NT2/D1 (cell line): Measurements from ENCODE around the gene KIF1B.

ENCODE experiments used
- DNase-seq: peaks from one replicate; pipeline ENCODE4 v3.0.0-alpha.2; 2011; ENCODE audit warnings: low read depth, low spot score
- H3K27me3 ChIP-seq: 2 replicates; pipeline ENCODE4 v1.6.0; 2011; ENCODE audit warnings: mild to moderate bottlenecking; ENCODE audit not compliant: insufficient read length, insufficient read depth
- H3K36me3 ChIP-seq: 2 replicates; pipeline ENCODE4 v1.6.1; 2011; ENCODE audit warnings: mild to moderate bottlenecking, low read length, mixed read lengths; ENCODE audit not compliant: insufficient read depth, insufficient read length
- H3K4me1 ChIP-seq: 2 replicates; pipeline ENCODE4 v1.5.1; 2011; ENCODE audit not compliant: insufficient read depth, insufficient read length
- H3K4me3 ChIP-seq: 2 replicates; pipeline ENCODE4 v1.5.1; 2011; ENCODE audit warnings: low read depth; ENCODE audit not compliant: insufficient read length
- H3K9ac ChIP-seq: 2 replicates; pipeline ENCODE4 v1.6.0; 2011; ENCODE audit warnings: low read depth; ENCODE audit not compliant: insufficient read length
- H3K9me3 ChIP-seq: 2 replicates; pipeline ENCODE4 v1.5.1; 2011; ENCODE audit warnings: mild to moderate bottlenecking, low read length; ENCODE audit not compliant: insufficient read depth
- SUZ12 ChIP-seq: IDR thresholded peaks from 2 replicates; pipeline ENCODE4 v1.6.1; 2011; ENCODE audit not compliant: insufficient read length, insufficient read depth; ENCODE audit errors: extremely low read depth
- YY1 ChIP-seq: IDR thresholded peaks from 2 replicates; pipeline ENCODE4 v1.6.1; 2011; ENCODE audit not compliant: insufficient read length, insufficient read depth
- ZNF274 ChIP-seq: IDR thresholded peaks from 2 replicates; pipeline ENCODE4 v1.6.1; 2011; ENCODE audit warnings: mild to moderate bottlenecking, low read depth, low read length

The KIF1B gene

DNA sequence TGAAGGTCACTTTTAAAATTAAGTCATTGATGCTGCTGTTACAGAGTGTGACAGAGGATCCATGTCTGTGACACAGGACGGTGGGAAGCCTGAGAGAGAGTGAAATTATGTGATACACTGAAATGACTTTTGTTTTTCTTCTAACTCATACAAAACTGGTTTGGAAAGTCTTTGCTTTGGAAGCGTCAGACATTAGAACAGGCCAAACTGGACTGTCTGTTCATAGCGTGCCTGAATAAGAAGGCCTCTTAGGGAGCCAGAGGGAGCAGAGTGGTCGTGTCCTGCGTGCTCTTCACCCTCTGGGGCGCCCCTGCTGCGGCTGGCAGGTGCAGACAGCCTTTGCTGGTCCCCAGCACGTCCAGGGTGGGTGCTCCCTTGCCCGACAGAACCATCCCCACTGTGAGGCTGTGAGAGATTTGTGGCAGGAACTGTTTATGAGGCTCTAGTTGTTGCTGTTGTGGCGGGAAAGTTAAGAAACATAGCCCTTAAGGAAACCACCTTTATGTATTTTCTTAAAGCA is 168.8 kb downstream of the KIF1B start:
- TF ChIP-seq SUZ12 (no peak), ZNF274 (no peak), YY1 (no peak)
- Histone ChIP-seq H3K9me3 (no peaks in the 10 kb centered on the region), H3K27me3 (no peaks in the 10 kb centered on the region), H3K9ac (no peak overlapping the region), H3K36me3 (peaks cover 33% of the 10 kb centered on the region), H3K4me3 (no peak overlapping the region), H3K4me1 (peaks cover 2% of the 10 kb centered on the region)
- DNase-seq, result no peak

DNA sequence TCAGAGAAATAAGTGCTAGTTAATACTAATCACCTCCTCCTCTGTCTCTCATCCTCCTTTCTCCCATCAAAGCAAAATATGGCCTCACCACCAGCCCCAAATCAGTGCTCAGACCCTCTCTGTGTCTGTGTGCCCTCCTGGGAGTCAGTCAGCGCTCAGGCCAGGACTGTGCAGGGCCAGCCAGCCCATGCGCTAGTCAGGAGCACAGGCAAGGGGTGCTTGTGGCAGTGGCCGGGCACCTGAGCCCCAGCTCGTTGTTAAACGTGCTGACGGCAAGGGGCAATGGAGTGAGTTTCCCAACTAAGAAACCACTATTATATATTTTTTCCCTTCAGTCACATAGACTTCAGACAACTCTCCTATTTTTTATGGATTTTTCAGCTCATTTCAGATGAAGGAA is 169.3 kb downstream of the KIF1B start:
- no peak for TF ChIP-seq YY1
- no peak for TF ChIP-seq SUZ12
- no peak for TF ChIP-seq ZNF274
- no peak overlapping the region for H3K4me3 ChIP-seq
- H3K4me1 ChIP-seq, result peaks cover 4% of the 10 kb centered on the region
- no peak overlapping the region for H3K9ac ChIP-seq
- no peaks in the 10 kb centered on the region for H3K9me3 ChIP-seq
- no peaks in the 10 kb centered on the region for H3K27me3 ChIP-seq
- no peak for DNase-seq
- peaks cover 28% of the 10 kb centered on the region for H3K36me3 ChIP-seq

DNA sequence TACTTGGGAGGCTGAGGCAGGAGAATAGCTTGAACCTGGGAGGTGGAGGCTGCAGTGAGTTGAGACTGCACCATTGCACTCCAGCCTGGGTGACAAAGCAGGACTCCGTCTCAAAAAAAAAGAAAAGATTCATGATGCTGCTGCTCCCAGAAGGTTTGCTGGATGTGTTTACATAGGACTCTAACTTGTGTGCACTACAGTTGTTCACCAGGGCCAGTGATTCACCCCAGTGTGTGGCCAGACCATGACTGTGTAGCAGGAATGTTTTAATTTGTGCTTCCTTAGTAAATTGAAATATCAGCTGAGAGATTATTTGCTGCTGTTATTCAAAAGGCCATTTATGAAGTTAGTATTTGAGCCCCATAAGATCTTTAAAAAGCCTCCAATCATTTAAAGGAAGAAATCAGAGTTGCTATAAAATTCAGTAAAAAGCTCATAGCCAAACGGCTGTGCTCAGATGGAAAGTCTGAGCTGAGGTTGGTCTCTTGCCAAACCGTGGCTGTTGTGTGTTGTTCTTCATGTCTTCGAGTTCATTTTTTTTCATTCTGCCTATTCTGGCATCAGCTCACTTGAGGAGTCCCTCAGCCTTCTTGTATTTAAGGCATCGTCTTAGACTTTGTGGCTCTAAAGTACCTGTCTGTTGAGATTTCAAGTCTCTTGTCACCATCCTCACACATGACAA is 170.4 kb downstream of the KIF1B start:
- DNase-seq, result no peak
- TF ChIP-seq ZNF274, result no peak
- TF ChIP-seq YY1, result no peak
- TF ChIP-seq SUZ12, result no peak

DNA sequence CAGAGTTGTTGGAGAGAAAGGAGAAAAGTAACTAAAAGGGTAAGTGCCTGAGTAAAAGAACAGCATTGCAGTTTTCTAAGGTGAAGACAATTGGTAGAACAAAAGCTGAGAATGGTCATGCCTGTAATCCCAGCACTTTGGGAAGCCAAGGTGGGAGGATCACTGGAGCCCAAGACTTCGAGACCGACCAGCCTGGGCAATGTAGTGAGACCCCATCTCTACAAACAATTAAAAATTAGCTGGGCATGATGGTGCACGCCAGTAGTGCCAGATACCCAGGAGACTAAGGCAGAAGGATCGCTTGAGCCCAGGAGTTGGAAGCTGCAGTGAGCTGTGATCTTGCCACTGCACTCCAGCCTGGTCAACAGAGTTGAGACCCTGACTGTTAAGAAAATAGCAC is 173.3 kb downstream of the KIF1B start:
- H3K9ac ChIP-seq, result no peak overlapping the region
- H3K9me3 ChIP-seq, result no peaks in the 10 kb centered on the region
- no peak for TF ChIP-seq ZNF274
- no peak for TF ChIP-seq YY1
- no peak for TF ChIP-seq SUZ12
- peaks cover 10% of the 10 kb centered on the region for H3K36me3 ChIP-seq
- H3K4me3 ChIP-seq, result no peak overlapping the region
- H3K27me3 ChIP-seq, result no peaks in the 10 kb centered on the region
- peaks cover 6% of the 10 kb centered on the region for H3K4me1 ChIP-seq
- DNase-seq, result no peak

More for the DNA sequence above, 170.4 kb downstream of the KIF1B start:
- no peak overlapping the region for H3K4me3 ChIP-seq
- no peaks in the 10 kb centered on the region for H3K27me3 ChIP-seq
- no peaks in the 10 kb centered on the region for H3K9me3 ChIP-seq
- H3K36me3 ChIP-seq, result peaks cover 22% of the 10 kb centered on the region
- no peak overlapping the region for H3K9ac ChIP-seq
- peaks cover 4% of the 10 kb centered on the region for H3K4me1 ChIP-seq

DNA sequence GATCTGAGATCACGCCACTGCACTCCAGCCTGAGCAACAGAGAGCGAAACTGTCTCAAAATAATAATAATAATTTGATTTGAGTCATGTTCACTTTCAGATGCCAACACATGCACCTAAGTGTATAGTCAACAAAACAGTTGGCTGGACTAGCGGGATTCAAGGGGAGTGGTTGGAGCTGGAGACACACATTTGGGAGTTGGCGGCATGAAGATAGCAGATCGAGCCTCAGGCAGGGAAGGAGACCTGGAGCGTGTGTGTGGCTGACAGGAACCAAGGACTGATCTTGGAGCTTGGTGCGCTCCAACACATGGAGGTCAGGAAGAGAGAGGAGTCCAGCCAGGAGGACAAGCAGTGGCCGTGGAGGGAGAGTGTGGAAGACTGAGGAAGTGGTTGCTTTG is 173.8 kb downstream of the KIF1B start:
- H3K36me3 ChIP-seq, result peaks cover 8% of the 10 kb centered on the region
- H3K4me1 ChIP-seq, result peaks cover 6% of the 10 kb centered on the region
- DNase-seq, result no peak
- H3K9me3 ChIP-seq, result no peaks in the 10 kb centered on the region
- no peak overlapping the region for H3K9ac ChIP-seq
- H3K27me3 ChIP-seq, result no peaks in the 10 kb centered on the region
- H3K4me3 ChIP-seq, result no peak overlapping the region
- TF ChIP-seq SUZ12 (no peak), YY1 (no peak), ZNF274 (no peak)

DNA sequence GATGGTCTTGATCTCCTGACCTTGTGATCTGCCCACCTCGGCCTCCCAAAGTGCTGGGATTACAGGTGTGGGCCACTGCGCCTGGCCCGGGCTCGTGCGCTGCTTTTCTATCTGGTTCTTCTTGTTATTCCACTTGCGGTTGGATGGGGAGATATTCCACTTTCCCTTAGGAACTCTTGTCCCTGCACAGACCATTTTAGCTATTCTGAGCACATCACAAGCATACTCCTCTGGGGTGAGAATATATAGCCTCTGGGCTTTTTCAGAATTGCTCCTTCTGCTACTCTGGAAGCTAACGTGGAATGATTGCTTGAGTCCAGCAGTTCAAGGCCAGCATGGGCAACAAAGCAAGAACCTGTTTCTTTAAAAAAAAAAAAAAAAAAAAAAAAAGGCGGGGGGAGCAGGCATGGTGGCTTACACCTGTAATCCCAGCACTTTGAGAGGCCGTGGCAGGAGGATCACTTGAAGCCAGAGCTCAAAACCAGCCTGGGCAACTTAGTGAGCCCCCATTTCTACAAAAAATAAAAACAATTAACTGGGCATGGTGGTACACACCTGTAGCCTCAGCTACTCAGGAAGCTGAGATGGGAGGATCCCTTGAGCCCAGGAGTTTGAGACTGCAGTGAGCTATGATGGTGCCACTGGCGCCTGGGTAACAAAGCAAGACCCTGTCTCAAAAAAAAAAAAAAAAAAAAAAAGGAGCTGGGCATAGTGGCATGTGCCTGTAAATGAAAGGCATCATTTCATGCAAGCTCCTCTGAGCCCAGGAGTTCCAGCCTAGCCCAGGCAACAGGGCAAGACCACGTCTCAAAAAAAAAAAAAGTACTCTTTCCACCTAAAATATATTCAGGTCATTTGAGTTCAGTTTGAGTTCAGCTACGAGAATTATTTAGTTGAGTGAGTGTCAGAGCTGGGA is 176.6 kb downstream of the KIF1B start:
- no peak overlapping the region for H3K9ac ChIP-seq
- no peak overlapping the region for H3K4me3 ChIP-seq
- DNase-seq, result no peak

DNA sequence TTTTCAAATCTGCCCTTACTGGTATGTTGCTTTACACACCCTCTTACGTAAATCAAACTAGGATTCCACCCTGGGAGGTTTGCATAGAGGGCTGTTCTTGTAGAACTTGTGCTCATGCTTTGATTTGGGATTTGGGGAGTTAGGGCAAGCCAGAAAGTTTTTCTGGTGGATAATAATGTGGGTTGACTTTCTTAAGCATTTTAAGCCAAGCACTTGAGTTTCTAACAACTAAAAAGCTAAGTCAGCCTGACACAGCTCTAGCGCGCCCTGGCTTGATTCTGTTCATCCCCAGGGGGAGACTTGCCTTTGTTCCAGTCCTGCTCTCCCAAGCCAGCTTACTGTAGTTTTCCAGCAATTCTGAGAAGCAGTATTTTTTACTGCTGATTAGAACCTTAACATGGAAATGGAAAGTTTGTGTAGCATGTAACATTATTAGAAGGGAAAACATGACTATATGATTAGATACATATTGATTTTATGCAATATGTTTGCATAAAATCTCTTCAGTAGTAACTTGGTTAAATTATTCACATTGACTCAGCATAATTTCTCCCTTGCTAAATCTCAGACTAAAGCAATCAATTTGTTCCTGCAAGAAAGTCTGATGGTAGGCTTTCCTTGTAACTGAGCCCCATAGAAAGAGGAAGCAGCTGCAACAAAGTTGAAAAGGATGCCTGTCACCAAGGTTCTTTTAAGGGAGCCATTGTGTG is 177.5 kb downstream of the KIF1B start:
- Histone ChIP-seq H3K9me3 (no peaks in the 10 kb centered on the region), H3K9ac (no peak overlapping the region), H3K36me3 (peaks cover 2% of the 10 kb centered on the region), H3K4me1 (peaks cover 6% of the 10 kb centered on the region), H3K27me3 (no peaks in the 10 kb centered on the region), H3K4me3 (no peak overlapping the region)
- TF ChIP-seq ZNF274, result no peak
- TF ChIP-seq YY1, result no peak
- TF ChIP-seq SUZ12, result no peak
- DNase-seq, result no peak

More for the DNA sequence above, 176.6 kb downstream of the KIF1B start:
- Histone ChIP-seq H3K27me3 (no peaks in the 10 kb centered on the region), H3K4me1 (peaks cover 6% of the 10 kb centered on the region), H3K9me3 (no peaks in the 10 kb centered on the region), H3K36me3 (peaks cover 2% of the 10 kb centered on the region)
- TF ChIP-seq SUZ12, result no peak
- no peak for TF ChIP-seq YY1
- TF ChIP-seq ZNF274, result no peak
